BE2C (cell line): Measurements from ENCODE around the gene CARD14.

Experiments
- DNase-seq: peaks from one replicate; pipeline ENCODE4 v3.0.0-alpha.2; 2020
- H3K27me3 ChIP-seq: fragments of 250-450 bp; sonication (Bioruptor Pico); 2 replicates; pipeline ENCODE4 v1.5.1; 2020; ENCODE audit warnings: mild to moderate bottlenecking
- H3K36me3 ChIP-seq: fragments of 250-450 bp; sonication (Bioruptor Pico); 2 replicates; pipeline ENCODE4 v1.5.1; 2020; ENCODE audit warnings: mild to moderate bottlenecking
- H3K4me1 ChIP-seq: fragments of 250-450 bp; sonication (Bioruptor Pico); 2 replicates; pipeline ENCODE4 v1.5.1; 2020
- H3K4me3 ChIP-seq: 2 replicates; pipeline ENCODE4 v1.5.1; 2011; ENCODE audit warnings: low read depth, low read length
- H3K9me3 ChIP-seq: fragments of 250-450 bp; sonication (Bioruptor Pico); 2 replicates; pipeline ENCODE4 v1.5.1; 2020
- CTCF ChIP-seq: IDR thresholded peaks from 2 replicates; pipeline ENCODE4 v1.5.1; 2012; ENCODE audit warnings: mild to moderate bottlenecking, low read depth, low read length

Gene CARD14

GRCh38 chr17:80229011-80229410 lies 59.2 kb downstream of the CARD14 start:
- no peaks in the 10 kb centered on the region; the same call in 1 of the 2 replicates for H3K36me3 ChIP-seq
- no peak for TF ChIP-seq CTCF
- H3K4me3 ChIP-seq = no peak overlapping the region
- H3K4me1 ChIP-seq = no peaks in the 10 kb centered on the region
- DNase-seq = no peak
- H3K9me3 ChIP-seq = no peaks in the 10 kb centered on the region; the same call in 1 of the 2 replicates
- H3K27me3 ChIP-seq = no peaks in the 10 kb centered on the region

- Histone ChIP-seq H3K4me3 (no peak overlapping the region), H3K4me1 (no peaks in the 10 kb centered on the region), H3K9me3 (no peaks in the 10 kb centered on the region; the same call in 1 of the 2 replicates), H3K36me3 (no peaks in the 10 kb centered on the region; the same call in 1 of the 2 replicates), H3K27me3 (no peaks in the 10 kb centered on the region)
- no peak for DNase-seq
- TF ChIP-seq CTCF = no peak
Observed at GRCh38 chr17:80232438-80232837, 62.6 kb downstream of the CARD14 start.

- Histone ChIP-seq H3K4me3 (no peak overlapping the region), H3K27me3 (no peaks in the 10 kb centered on the region), H3K9me3 (no peaks in the 10 kb centered on the region; the same call in 1 of the 2 replicates), H3K4me1 (no peaks in the 10 kb centered on the region), H3K36me3 (no peaks in the 10 kb centered on the region; the same call in 1 of the 2 replicates)
- no peak for TF ChIP-seq CTCF
- no peak for DNase-seq
Observed at GRCh38 chr17:80233202-80233601, 63.4 kb downstream of the CARD14 start.

- DNase-seq = no peak
- no peak overlapping the region for H3K4me3 ChIP-seq
- H3K27me3 ChIP-seq = no peaks in the 10 kb centered on the region
- H3K36me3 ChIP-seq = no peaks in the 10 kb centered on the region; the same call in 1 of the 2 replicates
- H3K9me3 ChIP-seq = no peaks in the 10 kb centered on the region; the same call in 1 of the 2 replicates
- TF ChIP-seq CTCF = no peak
- no peaks in the 10 kb centered on the region for H3K4me1 ChIP-seq
Observed at GRCh38 chr17:80236911-80237310, 67.1 kb downstream of the CARD14 start.

- no peaks in the 10 kb centered on the region for H3K27me3 ChIP-seq
- no peak overlapping the region for H3K4me3 ChIP-seq
- no peaks in the 10 kb centered on the region; the same call in 1 of the 2 replicates for H3K9me3 ChIP-seq
- H3K36me3 ChIP-seq = no peaks in the 10 kb centered on the region; the same call in 1 of the 2 replicates
- no peak for TF ChIP-seq CTCF
- H3K4me1 ChIP-seq = no peaks in the 10 kb centered on the region
- DNase-seq = no peak
Observed at GRCh38 chr17:80237386-80237785, 67.6 kb downstream of the CARD14 start.

GRCh38 chr17:80242505-80242904 lies 72.7 kb downstream of the CARD14 start:
- H3K36me3 ChIP-seq = no peaks in the 10 kb centered on the region
- H3K27me3 ChIP-seq = no peaks in the 10 kb centered on the region
- DNase-seq = no peak
- H3K9me3 ChIP-seq = no peaks in the 10 kb centered on the region
- H3K4me3 ChIP-seq = no peak overlapping the region
- no peaks in the 10 kb centered on the region for H3K4me1 ChIP-seq
- TF ChIP-seq CTCF = no peak
